Type B pancreatic cell (in vitro differentiated cells): Measurements from ENCODE around the gene STARD13. TPM values are rescaled to one million over a fixed set of nuclear protein-coding genes. Genes with fewer than 3 reads are reported as not detected.

ENCODE experiments used
- DNase-seq: peaks from one replicate; pipeline ENCODE4 v3.0.0; 2021; ENCODE audit warnings: mixed read lengths; ENCODE audit not compliant: unreplicated experiment; ENCODE audit errors: extremely low spot score
- H3K27ac Mint-ChIP-seq: 2 replicates; pipeline ENCODE4 v1.8.0; 2021; ENCODE audit warnings: mild to moderate bottlenecking, mixed read lengths
- H3K27me3 Mint-ChIP-seq: 2 replicates; pipeline ENCODE4 v1.8.0; 2021; ENCODE audit warnings: mixed read lengths
- H3K36me3 Mint-ChIP-seq: 2 replicates; pipeline ENCODE4 v1.8.0; 2021; ENCODE audit warnings: mixed read lengths
- H3K4me1 Mint-ChIP-seq: one replicate; pipeline ENCODE4 v1.8.0; 2021; ENCODE audit warnings: mixed read lengths; ENCODE audit not compliant: unreplicated experiment
- H3K4me3 Mint-ChIP-seq: 2 replicates; pipeline ENCODE4 v1.8.0; 2021; ENCODE audit warnings: mild to moderate bottlenecking, mixed read lengths
- H3K9me3 Mint-ChIP-seq: 2 replicates; pipeline ENCODE4 v1.8.0; 2021; ENCODE audit warnings: mixed read lengths
- total RNA-seq: library from RNA; stranded (reverse); gene quantifications from 2 replicates; pipeline ENCODE4 v1.2.1, GENCODE V29; 2021; ENCODE audit warnings: low replicate concordance
- TF ChIP-seq, protein P1 (sequence below): fragments of 200-600 bp; sonication (generic); conservative IDR thresholded peaks from 2 replicates; pipeline ENCODE4 v1.5.0; 2021; ENCODE audit warnings: antibody characterized with exemption, mild to moderate bottlenecking

STARD13 gene
- total RNA-seq, 1 donor from 2014 or later = 12.1 TPM

DNA sequence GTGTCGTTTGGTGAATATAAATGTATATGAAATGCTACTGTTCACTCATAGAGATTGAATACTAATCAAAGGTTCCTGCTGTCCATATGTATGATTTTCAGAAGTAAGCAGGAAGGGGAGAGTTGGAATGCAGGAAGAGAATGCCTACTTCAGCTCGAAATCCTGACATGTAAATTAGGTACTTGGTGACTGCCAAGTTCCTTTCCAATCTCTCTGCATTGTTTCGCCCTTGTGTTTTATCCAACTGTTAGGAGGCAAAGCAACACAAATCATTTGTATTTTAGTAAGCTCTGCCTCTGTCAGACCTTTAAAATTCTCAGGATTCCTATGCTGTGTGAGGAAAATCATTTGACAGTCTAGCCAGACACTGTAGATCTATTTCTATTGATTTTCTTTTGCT lies 9.0 kb downstream of the STARD13 start:
- TF ChIP-seq, protein P1, sequence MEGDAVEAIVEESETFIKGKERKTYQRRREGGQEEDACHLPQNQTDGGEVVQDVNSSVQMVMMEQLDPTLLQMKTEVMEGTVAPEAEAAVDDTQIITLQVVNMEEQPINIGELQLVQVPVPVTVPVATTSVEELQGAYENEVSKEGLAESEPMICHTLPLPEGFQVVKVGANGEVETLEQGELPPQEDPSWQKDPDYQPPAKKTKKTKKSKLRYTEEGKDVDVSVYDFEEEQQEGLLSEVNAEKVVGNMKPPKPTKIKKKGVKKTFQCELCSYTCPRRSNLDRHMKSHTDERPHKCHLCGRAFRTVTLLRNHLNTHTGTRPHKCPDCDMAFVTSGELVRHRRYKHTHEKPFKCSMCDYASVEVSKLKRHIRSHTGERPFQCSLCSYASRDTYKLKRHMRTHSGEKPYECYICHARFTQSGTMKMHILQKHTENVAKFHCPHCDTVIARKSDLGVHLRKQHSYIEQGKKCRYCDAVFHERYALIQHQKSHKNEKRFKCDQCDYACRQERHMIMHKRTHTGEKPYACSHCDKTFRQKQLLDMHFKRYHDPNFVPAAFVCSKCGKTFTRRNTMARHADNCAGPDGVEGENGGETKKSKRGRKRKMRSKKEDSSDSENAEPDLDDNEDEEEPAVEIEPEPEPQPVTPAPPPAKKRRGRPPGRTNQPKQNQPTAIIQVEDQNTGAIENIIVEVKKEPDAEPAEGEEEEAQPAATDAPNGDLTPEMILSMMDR = no peak
- Mint-ChIP-seq H3K4me3 (no peak overlapping the region), H3K36me3 (peaks cover 4% of the 10 kb centered on the region), H3K9me3 (peaks cover 4% of the 10 kb centered on the region), H3K27me3 (no peaks in the 10 kb centered on the region), H3K4me1 (peaks cover 19% of the 10 kb centered on the region), H3K27ac (no peak overlapping the region)
- DNase-seq = no peak

DNA sequence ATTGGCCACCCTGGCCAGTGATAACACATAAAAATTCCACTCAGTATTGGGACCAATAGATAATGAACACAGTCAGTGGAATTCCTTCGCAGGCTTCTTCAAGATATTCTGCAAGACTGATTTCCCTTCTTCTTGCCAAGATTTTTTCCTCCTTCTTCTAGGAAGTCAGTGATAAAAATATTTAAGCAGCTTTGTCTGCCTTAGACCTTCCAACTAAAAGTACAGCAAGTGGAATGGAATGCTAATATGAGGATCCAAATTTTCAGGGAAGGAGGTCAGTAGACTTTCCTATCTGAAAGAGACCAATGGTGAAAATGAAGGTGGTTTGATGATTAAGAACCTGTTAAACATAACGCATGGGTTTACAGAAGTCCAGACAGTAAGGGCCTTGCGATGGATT lies 9.6 kb downstream of the STARD13 start:
- Mint-ChIP-seq H3K4me1 (peaks cover 19% of the 10 kb centered on the region), H3K27ac (no peak overlapping the region)

DNA sequence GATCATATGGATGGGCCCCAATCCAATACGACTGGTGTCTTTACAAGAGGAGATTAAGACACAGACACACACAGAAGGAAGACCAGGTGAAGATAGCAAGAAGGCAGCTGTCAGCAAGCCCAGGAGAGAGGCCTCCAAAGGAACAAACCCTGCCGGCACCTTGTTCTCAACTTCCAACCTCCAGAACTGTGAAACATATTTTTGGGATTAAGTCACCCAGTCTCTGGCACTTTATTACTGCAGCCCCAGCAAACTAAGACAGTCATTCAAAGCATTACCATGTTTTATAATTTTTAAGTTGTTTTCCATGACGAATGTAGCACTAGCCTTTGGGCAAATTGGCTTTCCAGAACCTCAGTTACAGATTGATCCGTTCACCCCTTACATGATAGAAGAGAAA lies 11.3 kb downstream of the STARD13 start:
- TF ChIP-seq, protein P1 = no peak
- peaks cover 4% of the 10 kb centered on the region for H3K36me3 Mint-ChIP-seq
- no peaks in the 10 kb centered on the region for H3K27me3 Mint-ChIP-seq
- no peak for DNase-seq
- H3K4me1 Mint-ChIP-seq = peaks cover 11% of the 10 kb centered on the region
- no peak overlapping the region for H3K4me3 Mint-ChIP-seq
- H3K9me3 Mint-ChIP-seq = peaks cover 4% of the 10 kb centered on the region
- H3K27ac Mint-ChIP-seq = no peak overlapping the region

More for the DNA sequence above, 9.6 kb downstream of the STARD13 start:
- Mint-ChIP-seq H3K4me3 (no peak overlapping the region), H3K9me3 (peaks cover 4% of the 10 kb centered on the region), H3K27me3 (no peaks in the 10 kb centered on the region), H3K36me3 (peaks cover 4% of the 10 kb centered on the region)
- TF ChIP-seq, protein P1 = no peak
- no peak for DNase-seq

DNA sequence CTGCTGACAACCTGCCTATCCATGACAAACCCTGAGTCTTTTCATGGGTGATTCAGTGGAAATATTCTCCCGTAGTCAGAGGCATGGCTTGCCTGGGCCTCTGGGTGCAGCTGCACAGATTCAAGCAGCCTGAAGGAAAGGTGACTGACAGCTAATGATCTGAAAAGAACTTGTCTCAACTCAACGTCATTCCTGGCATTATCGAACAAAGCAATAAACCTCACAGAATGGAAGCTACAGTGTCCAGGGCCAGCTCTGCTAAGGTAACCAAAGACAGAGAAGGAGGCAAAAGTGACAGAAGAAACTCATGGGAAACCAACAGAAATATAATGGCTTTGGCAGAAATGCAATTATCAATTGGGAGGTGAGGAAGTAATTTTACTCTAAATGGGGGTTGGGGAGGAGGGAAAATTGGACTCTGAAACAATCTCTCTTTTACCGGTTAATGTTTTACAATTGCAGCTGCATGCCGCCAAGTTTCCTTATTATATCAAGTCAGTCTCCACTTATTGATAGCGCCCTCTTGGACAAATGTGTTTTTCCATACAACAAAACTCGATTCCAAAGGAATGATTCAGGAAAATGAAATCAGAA lies 12.9 kb downstream of the STARD13 start:
- peaks cover 11% of the 10 kb centered on the region for H3K4me1 Mint-ChIP-seq
- no peaks in the 10 kb centered on the region for H3K27me3 Mint-ChIP-seq
- DNase-seq = no peak
- H3K4me3 Mint-ChIP-seq = peak overlapping the region; percentile 53
- H3K27ac Mint-ChIP-seq = peak overlapping the region; percentile 50
- TF ChIP-seq, protein P1 = no peak
- H3K9me3 Mint-ChIP-seq = peaks cover 4% of the 10 kb centered on the region
- peaks cover 4% of the 10 kb centered on the region for H3K36me3 Mint-ChIP-seq

DNA sequence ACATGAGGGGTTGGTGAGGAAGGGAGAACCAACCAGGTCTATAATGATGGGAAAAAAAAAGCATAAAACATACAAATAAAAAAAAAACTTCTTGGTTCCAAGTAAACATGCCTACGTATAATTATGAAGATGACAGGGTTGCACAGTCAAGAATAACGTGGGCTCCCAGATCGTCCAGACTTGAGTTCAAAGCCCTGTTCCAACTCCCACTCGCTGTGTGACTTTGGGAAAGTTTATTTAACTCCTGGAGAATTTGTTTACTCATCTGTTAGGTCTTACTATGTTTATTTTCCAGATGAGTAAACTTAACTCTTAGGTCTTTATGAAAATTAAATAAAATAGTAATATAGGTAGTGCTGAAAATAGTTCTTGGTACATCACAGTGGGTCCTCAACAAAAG lies 13.8 kb downstream of the STARD13 start:
- Mint-ChIP-seq H3K4me3 (no peak overlapping the region), H3K9me3 (peaks cover 4% of the 10 kb centered on the region), H3K36me3 (peaks cover 4% of the 10 kb centered on the region), H3K4me1 (peaks cover 11% of the 10 kb centered on the region), H3K27me3 (no peaks in the 10 kb centered on the region), H3K27ac (no peak overlapping the region)
- no peak for DNase-seq
- TF ChIP-seq, protein P1 = no peak
